Measurements from ENCODE around the gene PRKCG.
A peak's percentile ranks its signal among the peaks of the same experiment; 100 is the strongest.

DNA sequence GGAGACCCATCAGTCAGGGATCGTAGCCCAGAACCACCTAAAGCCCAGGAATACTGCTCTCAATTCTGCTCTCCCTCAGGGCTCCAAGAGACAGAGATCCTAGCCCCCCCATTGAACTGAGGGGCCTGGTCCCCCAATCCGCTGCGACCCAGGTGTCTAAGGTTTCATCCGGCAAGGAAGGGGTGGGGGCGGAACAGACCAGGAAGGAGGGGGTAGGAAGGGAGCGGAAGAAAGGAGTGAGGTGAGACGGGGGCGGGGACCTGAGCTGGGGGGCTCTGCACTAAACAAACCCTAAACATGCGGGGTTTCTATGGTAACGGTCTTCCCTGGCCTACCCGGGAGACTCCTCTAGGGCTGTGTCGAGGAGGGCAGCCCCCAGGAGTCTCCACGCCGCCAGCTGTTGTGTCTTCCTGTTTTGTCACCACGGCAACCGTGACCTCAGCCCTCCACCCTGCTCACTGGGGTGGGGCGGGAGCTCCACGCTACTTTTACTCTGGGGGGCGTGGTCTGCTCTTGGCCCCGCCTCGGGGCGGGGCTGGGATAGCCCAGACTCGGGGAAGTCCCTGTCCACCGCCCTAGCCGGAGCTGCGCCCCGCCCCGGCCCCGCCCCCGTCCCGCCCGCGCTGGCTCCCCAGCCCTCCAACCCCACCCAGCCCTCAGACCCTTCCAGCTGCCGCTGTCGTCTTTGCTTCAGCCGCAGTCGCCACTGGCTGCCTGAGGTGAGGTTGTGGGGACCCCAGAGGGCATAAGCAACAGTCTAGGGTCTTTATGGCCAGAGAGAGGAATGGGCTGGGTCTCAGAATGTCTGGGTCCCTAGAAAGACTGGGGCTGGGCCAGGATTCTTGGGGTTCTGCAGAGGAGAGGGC lies 14.5 kb upstream of the PRKCG start, which contains the start of gene MYADM:
- TF ChIP-seq, protein P1, sequence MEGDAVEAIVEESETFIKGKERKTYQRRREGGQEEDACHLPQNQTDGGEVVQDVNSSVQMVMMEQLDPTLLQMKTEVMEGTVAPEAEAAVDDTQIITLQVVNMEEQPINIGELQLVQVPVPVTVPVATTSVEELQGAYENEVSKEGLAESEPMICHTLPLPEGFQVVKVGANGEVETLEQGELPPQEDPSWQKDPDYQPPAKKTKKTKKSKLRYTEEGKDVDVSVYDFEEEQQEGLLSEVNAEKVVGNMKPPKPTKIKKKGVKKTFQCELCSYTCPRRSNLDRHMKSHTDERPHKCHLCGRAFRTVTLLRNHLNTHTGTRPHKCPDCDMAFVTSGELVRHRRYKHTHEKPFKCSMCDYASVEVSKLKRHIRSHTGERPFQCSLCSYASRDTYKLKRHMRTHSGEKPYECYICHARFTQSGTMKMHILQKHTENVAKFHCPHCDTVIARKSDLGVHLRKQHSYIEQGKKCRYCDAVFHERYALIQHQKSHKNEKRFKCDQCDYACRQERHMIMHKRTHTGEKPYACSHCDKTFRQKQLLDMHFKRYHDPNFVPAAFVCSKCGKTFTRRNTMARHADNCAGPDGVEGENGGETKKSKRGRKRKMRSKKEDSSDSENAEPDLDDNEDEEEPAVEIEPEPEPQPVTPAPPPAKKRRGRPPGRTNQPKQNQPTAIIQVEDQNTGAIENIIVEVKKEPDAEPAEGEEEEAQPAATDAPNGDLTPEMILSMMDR (IDR thresholded peaks at IDR 0.05) = no peak
- TF ChIP-seq POLR2A (IDR thresholded peaks at IDR 0.05) (peak; percentile 21 to 91 (median 68)), EP300 (IDR thresholded peaks at IDR 0.05) (peak in 3 of 4 donors; percentile 23 to 83 (median 56))
